ENCODE measurements around the gene FAM181A.

The FAM181A gene

DNA sequence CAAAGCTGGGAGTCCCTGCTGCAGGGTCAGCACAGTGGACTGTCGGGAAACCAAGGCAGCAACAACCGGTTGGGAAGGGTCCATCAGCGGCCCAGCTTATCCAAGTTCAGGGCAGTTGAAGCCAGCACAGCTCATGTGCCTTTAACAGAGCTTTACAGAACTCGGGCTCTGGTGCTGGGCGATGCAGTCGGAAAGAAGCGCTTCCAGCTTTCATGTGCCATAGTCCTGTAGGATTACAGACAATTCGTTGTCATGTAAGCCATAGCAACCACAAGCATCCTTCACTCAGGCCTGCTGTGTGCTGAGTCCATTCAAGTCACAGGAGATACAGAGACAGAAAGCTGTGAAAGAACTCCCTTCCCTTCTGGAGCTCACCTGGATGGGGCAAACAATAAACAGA, 3.5 kb upstream of the FAM181A start:
- H3K36me3 ChIP-seq (ENCODE audit: insufficient read depth, low read length), result no peaks in the 10 kb centered on the region
- H3K27me3 ChIP-seq (ENCODE audit: control insufficient read depth, insufficient read depth, low read length), result peaks cover 19% of the 10 kb centered on the region
- no peak overlapping the region for H3K9ac ChIP-seq (ENCODE audit: low read depth, low read length)
- H3K9me3 ChIP-seq (replicated peaks; ENCODE audit: low read length), result peaks cover 3% of the 10 kb centered on the region
- H3K4me1 ChIP-seq (ENCODE audit: control insufficient read depth, insufficient read depth, low read length), result no peaks in the 10 kb centered on the region
- no peak overlapping the region for H3K4me3 ChIP-seq (ENCODE audit: low read length)
- H3K4me2 ChIP-seq (ENCODE audit: low read length), result no peak overlapping the region

DNA sequence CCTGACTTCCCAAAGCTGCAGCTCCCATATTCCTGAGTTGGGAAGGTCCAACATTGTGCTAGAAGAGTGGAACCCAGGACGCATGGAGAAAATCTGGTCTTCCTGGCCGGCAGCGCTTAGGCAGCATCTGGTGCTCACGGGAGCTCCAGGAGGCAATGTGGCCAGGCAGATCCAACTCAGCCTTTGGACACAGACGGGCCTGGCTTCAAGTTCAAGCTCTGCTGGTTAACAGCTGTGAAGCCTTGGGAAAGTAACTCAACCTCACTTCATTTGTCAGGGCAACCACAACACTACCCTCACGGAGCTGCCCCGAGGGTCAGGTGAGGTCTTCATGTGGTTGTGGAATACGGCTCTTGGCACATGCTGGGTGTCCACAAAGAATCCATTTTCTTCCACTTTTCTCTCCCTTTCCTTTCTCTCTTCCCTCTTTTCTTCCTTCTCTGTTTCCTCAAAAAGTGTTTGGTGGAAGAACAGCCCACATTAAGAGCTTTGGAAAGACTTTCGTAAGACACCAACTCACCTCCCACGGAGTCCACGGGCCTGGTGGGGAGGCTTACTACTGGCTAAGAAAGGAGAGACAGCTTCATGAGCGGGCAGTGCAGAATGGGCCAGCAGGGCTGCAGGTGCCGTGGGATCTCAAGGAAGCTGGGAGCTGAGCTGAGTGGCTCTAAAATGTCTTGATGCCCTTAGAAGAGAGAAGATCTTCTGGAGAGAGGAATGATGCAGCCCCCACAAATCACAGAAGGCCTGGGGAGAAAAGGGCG, 2.4 kb upstream of the FAM181A start:
- no peaks in the 10 kb centered on the region for H3K9me3 ChIP-seq (replicated peaks; ENCODE audit: low read length)
- peaks cover 19% of the 10 kb centered on the region for H3K27me3 ChIP-seq (ENCODE audit: control insufficient read depth, insufficient read depth, low read length)
- no peaks in the 10 kb centered on the region for H3K36me3 ChIP-seq (ENCODE audit: insufficient read depth, low read length)
- no peak overlapping the region for H3K4me3 ChIP-seq (ENCODE audit: low read length)
- H3K4me2 ChIP-seq (ENCODE audit: low read length), result no peak overlapping the region
- H3K9ac ChIP-seq (ENCODE audit: low read depth, low read length), result no peak overlapping the region
- H3K4me1 ChIP-seq (ENCODE audit: control insufficient read depth, insufficient read depth, low read length), result no peaks in the 10 kb centered on the region

DNA sequence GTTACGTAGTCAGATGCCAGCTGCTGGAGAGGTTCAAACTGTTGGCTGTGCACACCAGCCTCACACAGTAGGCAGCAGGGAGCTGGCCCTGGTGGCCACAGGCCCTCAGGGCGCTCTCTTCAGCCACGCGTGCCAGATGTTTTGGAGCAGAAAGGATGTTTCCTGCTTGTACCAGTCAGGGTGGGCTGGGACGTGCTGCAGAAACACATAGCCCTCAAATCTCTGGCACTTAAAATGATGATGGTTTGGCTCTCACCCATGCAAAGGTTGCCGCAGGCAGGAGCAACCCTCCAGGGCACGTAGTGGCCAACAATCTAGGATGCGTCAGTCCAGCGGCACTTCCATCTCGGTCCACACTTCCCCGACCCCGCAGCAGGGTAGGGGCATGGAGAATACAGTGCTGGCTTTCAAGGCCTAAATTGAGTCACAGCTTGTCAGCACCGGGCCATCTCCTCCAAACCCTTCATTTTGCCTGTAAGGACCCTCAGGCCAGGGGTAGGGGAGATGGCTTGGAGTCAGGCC, 1.7 kb upstream of the FAM181A start:
- Histone ChIP-seq H3K36me3 (ENCODE audit: insufficient read depth, low read length) (no peaks in the 10 kb centered on the region), H3K9me3 (replicated peaks; ENCODE audit: low read length) (no peaks in the 10 kb centered on the region), H3K4me3 (ENCODE audit: low read length) (no peak overlapping the region), H3K4me1 (ENCODE audit: control insufficient read depth, insufficient read depth, low read length) (no peaks in the 10 kb centered on the region), H3K27me3 (ENCODE audit: control insufficient read depth, insufficient read depth, low read length) (peaks cover 19% of the 10 kb centered on the region), H3K4me2 (ENCODE audit: low read length) (no peak overlapping the region), H3K9ac (ENCODE audit: low read depth, low read length) (no peak overlapping the region)

DNA sequence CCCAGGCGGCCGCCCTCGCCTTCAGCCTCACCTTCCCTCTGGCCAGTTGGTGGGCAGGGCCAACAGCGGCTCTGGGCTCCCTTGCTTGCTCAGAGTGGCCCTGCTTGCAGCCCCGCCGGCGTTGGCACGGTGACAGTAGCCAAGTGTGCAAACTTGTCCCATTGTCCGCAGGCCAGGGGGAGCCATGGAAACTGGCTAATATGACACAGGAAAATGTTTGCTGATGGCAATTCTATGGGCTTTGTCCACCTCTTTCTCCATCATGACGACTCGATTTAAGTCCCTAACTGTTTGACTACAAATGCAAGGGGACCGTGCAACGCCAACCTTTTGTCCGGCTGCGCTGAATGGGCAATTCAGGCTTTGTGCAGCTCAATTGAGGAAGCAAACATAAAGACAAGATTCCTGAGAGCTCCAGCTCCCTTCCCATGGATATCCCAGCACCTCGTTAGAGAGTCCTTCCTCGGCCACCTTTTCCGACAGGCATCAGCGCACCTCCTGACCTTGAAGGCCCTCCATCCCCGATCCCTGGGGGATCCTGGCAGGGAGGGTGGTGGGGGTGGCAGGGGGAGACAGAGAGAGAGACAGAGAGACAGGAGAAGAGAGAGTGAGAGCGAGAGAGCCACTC, 785 bp upstream of the FAM181A start:
- H3K9ac ChIP-seq (ENCODE audit: low read depth, low read length), result no peak overlapping the region
- no peak overlapping the region for H3K4me2 ChIP-seq (ENCODE audit: low read length)
- no peak overlapping the region for H3K4me3 ChIP-seq (ENCODE audit: low read length)
- H3K27me3 ChIP-seq (ENCODE audit: control insufficient read depth, insufficient read depth, low read length), result peaks cover 19% of the 10 kb centered on the region
- H3K9me3 ChIP-seq (replicated peaks; ENCODE audit: low read length), result no peaks in the 10 kb centered on the region
- no peaks in the 10 kb centered on the region for H3K36me3 ChIP-seq (ENCODE audit: insufficient read depth, low read length)
- no peaks in the 10 kb centered on the region for H3K4me1 ChIP-seq (ENCODE audit: control insufficient read depth, insufficient read depth, low read length)

DNA sequence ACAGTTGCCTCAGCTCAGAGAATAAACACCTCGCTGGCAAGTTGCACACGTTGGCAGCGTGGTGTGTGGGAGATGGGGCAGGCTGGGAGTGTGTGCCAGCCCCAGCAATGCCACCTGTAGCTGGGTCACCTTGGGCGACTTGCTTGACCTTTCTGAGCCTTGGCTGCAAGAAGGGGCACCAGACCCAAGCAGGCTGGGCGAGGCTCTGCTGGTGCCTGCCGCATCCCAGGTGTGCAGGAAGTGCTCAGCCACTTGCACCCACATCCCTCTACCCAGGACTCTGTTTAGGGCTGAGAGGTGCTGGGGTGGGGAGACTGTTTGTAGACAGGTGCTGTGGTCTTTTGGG, 629 bp downstream of the FAM181A start:
- Histone ChIP-seq H3K4me2 (ENCODE audit: low read length) (no peak overlapping the region), H3K4me3 (ENCODE audit: low read length) (no peak overlapping the region), H3K9ac (ENCODE audit: low read depth, low read length) (no peak overlapping the region), H3K27me3 (ENCODE audit: control insufficient read depth, insufficient read depth, low read length) (peaks cover 19% of the 10 kb centered on the region), H3K9me3 (replicated peaks; ENCODE audit: low read length) (no peaks in the 10 kb centered on the region), H3K4me1 (ENCODE audit: control insufficient read depth, insufficient read depth, low read length) (no peaks in the 10 kb centered on the region), H3K36me3 (ENCODE audit: insufficient read depth, low read length) (no peaks in the 10 kb centered on the region)

DNA sequence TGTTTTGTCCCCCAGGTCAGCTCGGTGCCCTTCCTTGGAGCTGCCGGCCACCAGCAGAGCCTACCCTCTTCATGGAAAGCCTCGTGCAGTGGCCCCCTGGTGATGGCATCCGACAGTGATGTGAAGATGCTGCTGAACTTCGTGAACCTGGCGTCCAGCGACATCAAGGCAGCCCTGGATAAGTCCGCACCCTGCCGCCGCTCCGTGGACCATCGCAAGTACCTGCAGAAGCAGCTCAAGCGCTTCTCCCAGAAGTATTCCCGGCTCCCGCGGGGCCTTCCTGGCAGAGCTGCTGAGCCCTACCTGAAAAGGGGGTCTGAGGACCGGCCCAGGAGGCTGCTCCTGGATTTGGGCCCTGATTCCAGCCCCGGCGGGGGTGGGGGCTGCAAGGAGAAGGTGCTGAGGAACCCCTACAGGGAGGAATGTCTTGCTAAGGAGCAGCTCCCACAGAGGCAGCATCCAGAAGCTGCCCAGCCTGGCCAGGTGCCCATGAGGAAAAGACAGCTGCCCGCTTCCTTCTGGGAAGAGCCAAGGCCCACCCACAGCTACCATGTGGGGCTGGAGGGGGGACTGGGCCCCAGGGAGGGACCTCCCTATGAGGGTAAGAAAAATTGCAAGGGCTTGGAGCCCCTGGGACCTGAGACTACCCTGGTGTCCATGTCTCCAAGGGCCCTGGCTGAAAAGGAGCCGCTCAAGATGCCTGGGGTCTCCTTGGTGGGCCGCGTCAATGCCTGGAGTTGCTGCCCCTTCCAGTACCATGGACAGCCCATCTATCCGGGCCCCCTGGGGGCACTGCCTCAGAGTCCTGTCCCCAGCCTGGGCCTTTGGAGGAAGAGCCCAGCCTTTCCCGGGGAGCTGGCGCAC, 1.3 kb downstream of the FAM181A start:
- no peak overlapping the region for H3K4me2 ChIP-seq (ENCODE audit: low read length)
- H3K27me3 ChIP-seq (ENCODE audit: control insufficient read depth, insufficient read depth, low read length), result peaks cover 19% of the 10 kb centered on the region
- no peaks in the 10 kb centered on the region for H3K4me1 ChIP-seq (ENCODE audit: control insufficient read depth, insufficient read depth, low read length)
- no peaks in the 10 kb centered on the region for H3K36me3 ChIP-seq (ENCODE audit: insufficient read depth, low read length)
- no peak overlapping the region for H3K4me3 ChIP-seq (ENCODE audit: low read length)
- no peak overlapping the region for H3K9ac ChIP-seq (ENCODE audit: low read depth, low read length)
- no peaks in the 10 kb centered on the region for H3K9me3 ChIP-seq (replicated peaks; ENCODE audit: low read length)

DNA sequence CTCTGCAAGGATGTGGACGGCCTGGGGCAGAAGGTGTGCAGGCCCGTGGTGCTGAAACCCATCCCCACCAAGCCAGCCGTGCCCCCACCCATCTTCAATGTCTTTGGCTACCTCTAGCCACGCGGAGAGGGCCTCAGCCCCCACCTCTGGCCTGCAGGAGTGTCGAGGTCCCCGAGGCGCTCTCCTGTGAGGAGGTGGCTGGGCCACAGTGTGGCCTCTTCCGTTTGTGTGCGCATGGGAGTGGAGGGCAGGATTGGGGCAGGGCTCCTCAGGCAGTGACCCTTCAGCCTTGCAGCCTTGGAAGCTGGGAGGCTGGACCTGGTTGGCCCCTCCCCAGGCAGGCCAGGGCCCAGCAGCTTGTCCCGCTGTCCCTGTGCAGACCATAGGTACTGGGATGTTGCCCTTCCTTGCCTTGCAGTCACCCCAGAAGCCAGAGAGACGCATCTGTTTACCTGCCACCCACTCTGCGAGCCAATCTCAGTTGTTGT, 1.9 kb downstream of the FAM181A start:
- Histone ChIP-seq H3K4me1 (ENCODE audit: control insufficient read depth, insufficient read depth, low read length) (no peaks in the 10 kb centered on the region), H3K4me2 (ENCODE audit: low read length) (no peak overlapping the region), H3K27me3 (ENCODE audit: control insufficient read depth, insufficient read depth, low read length) (peaks cover 19% of the 10 kb centered on the region), H3K36me3 (ENCODE audit: insufficient read depth, low read length) (no peaks in the 10 kb centered on the region), H3K4me3 (ENCODE audit: low read length) (no peak overlapping the region), H3K9me3 (replicated peaks; ENCODE audit: low read length) (no peaks in the 10 kb centered on the region), H3K9ac (ENCODE audit: low read depth, low read length) (no peak overlapping the region)

DNA sequence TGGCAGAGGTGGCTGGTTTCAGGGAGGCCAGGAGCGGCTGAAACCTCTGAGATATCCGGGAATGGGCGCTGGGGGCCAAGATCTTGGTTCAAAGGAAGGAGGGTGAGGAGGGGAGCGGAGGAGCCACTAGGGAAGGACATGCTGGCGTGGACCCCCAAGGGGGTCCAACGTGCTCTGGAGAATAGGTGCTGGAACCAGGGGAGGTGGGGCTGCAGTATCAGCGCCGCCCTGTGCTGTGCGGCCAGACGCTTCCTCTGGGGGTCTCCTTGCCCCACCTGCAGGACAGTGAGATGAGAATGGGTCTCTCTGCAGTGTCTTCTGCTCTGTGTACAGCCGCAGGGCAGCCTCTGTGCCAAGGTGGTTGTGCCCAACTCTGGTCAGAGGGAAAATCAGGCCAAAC, 2.5 kb downstream of the FAM181A start:
- H3K4me3 ChIP-seq (ENCODE audit: low read length), result no peak overlapping the region
- no peak overlapping the region for H3K9ac ChIP-seq (ENCODE audit: low read depth, low read length)
- no peaks in the 10 kb centered on the region for H3K4me1 ChIP-seq (ENCODE audit: control insufficient read depth, insufficient read depth, low read length)

DNA sequence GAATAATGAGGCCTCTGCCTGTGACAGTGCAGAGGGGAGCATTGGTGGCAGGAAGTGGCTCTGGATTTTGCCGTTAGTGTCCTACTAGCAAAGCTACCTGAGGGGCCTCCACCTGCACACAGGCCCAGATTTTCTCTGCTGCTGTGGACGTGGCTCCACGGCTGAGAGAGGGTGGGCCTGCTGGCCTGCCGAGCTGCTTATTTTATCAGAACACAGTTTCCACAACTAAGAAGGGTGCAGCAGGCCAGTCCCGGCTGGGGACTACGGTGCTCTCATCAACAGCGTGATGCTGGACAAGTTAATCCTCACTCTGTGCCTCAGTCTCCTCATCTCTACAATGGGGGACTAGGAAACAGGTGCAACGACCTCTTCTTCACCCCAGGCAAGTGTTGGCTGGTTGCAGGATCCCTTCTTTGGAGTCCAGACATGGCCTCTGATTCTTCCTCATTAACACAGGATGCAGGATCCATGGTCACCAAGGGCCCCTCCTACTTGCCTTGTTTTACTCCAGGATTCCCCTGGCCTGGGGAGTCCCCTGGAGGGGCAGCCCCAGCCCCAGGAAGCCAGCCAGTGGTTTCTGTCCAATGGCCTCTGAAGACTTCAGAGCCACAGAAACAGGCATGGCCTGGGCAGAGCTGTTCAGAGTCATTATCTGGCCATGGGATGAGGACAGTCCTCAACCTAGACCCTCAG, 3.3 kb downstream of the FAM181A start:
- H3K9ac ChIP-seq (ENCODE audit: low read depth, low read length), result no peak overlapping the region
- no peak overlapping the region for H3K4me2 ChIP-seq (ENCODE audit: low read length)
- no peaks in the 10 kb centered on the region for H3K36me3 ChIP-seq (ENCODE audit: insufficient read depth, low read length)
- H3K27me3 ChIP-seq (ENCODE audit: control insufficient read depth, insufficient read depth, low read length), result peaks cover 21% of the 10 kb centered on the region
- H3K9me3 ChIP-seq (replicated peaks; ENCODE audit: low read length), result no peaks in the 10 kb centered on the region
- no peaks in the 10 kb centered on the region for H3K4me1 ChIP-seq (ENCODE audit: control insufficient read depth, insufficient read depth, low read length)
- H3K4me3 ChIP-seq (ENCODE audit: low read length), result no peak overlapping the region

More for the DNA sequence above, 2.5 kb downstream of the FAM181A start:
- Histone ChIP-seq H3K27me3 (ENCODE audit: control insufficient read depth, insufficient read depth, low read length) (peaks cover 23% of the 10 kb centered on the region), H3K9me3 (replicated peaks; ENCODE audit: low read length) (no peaks in the 10 kb centered on the region), H3K36me3 (ENCODE audit: insufficient read depth, low read length) (no peaks in the 10 kb centered on the region), H3K4me2 (ENCODE audit: low read length) (no peak overlapping the region)

DNA sequence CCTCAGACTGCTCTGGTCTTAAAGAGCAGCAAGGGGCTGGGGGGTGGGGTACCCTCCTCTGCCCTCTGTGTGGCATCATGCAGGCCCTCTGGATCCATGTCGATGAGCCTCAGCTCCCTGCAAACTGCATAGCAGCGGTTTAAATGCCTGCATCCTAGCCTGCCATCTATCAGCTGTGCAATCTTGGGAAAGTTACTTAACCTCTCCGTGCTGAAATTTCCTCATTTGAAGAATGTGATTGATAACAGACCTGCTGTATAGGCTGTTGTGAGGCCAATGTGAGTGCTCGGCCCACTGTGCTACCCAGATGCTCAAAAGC, 3.8 kb downstream of the FAM181A start:
- Histone ChIP-seq H3K36me3 (ENCODE audit: insufficient read depth, low read length) (no peaks in the 10 kb centered on the region), H3K4me3 (ENCODE audit: low read length) (no peak overlapping the region), H3K27me3 (ENCODE audit: control insufficient read depth, insufficient read depth, low read length) (peaks cover 16% of the 10 kb centered on the region), H3K9me3 (replicated peaks; ENCODE audit: low read length) (no peaks in the 10 kb centered on the region), H3K9ac (ENCODE audit: low read depth, low read length) (no peak overlapping the region), H3K4me2 (ENCODE audit: low read length) (no peak overlapping the region), H3K4me1 (ENCODE audit: control insufficient read depth, insufficient read depth, low read length) (no peaks in the 10 kb centered on the region)

DNA sequence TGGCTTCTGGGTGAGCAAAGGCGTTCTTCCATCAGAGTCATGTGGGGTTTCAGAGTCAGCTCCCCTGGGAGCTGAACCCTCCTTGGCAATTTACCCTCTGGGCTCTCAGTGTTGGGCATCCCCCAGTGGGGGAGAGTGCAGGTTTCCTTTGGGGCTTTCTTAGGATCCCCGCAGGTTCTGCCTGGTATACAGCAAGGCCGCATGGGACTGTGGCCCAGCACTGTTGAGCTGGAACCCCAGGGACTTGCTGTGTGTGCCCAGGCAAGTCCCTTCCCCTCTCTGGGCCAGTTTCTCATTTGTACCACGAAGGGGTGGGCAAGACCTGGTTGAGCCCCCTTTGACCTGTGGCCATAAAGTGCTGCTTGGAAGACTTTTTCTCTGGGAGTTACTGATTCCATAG, 5.5 kb downstream of the FAM181A start:
- Histone ChIP-seq H3K4me1 (ENCODE audit: control insufficient read depth, insufficient read depth, low read length) (no peaks in the 10 kb centered on the region), H3K36me3 (ENCODE audit: insufficient read depth, low read length) (no peaks in the 10 kb centered on the region), H3K4me2 (ENCODE audit: low read length) (no peak overlapping the region), H3K9me3 (replicated peaks; ENCODE audit: low read length) (no peaks in the 10 kb centered on the region), H3K4me3 (ENCODE audit: low read length) (no peak overlapping the region), H3K27me3 (ENCODE audit: control insufficient read depth, insufficient read depth, low read length) (peaks cover 18% of the 10 kb centered on the region), H3K9ac (ENCODE audit: low read depth, low read length) (no peak overlapping the region)
